ENCODE data around the gene C3orf52. TPM values are rescaled to one million over a fixed set of nuclear protein-coding genes. Genes with fewer than 3 reads are reported as not detected.

The C3orf52 gene
- total RNA-seq, 1 donor from 2014 or later: 16.4 TPM

- H3K27ac ChIP-seq: no peak overlapping the region
- no peak for DNase-seq
- no peaks in the 10 kb centered on the region for H3K9me3 ChIP-seq
Observed at GRCh38 chr3:112109322-112109721, 23.1 kb downstream of the C3orf52 start.

GRCh38 chr3:112111785-112112402 is 25.7 kb downstream of the C3orf52 start:
- Histone ChIP-seq H3K36me3 (peaks cover 9% of the 10 kb centered on the region), H3K27ac (no peak overlapping the region), H3K27me3 (ENCODE audit: low read depth) (no peaks in the 10 kb centered on the region), H3K4me1 (no peaks in the 10 kb centered on the region), H3K4me3 (no peak overlapping the region), H3K9me3 (no peaks in the 10 kb centered on the region)
- DNase-seq (no peak), ATAC-seq (peak; percentile 82 to 86)
- intact Hi-C loops (cut with DNase I): no loop called here
- TF ChIP-seq, protein P1, sequence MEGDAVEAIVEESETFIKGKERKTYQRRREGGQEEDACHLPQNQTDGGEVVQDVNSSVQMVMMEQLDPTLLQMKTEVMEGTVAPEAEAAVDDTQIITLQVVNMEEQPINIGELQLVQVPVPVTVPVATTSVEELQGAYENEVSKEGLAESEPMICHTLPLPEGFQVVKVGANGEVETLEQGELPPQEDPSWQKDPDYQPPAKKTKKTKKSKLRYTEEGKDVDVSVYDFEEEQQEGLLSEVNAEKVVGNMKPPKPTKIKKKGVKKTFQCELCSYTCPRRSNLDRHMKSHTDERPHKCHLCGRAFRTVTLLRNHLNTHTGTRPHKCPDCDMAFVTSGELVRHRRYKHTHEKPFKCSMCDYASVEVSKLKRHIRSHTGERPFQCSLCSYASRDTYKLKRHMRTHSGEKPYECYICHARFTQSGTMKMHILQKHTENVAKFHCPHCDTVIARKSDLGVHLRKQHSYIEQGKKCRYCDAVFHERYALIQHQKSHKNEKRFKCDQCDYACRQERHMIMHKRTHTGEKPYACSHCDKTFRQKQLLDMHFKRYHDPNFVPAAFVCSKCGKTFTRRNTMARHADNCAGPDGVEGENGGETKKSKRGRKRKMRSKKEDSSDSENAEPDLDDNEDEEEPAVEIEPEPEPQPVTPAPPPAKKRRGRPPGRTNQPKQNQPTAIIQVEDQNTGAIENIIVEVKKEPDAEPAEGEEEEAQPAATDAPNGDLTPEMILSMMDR (IDR thresholded peaks at IDR 0.05): peak; percentile 70

More at GRCh38 chr3:112109322-112109721, 23.1 kb downstream of the C3orf52 start:
- H3K36me3 ChIP-seq: peaks cover 9% of the 10 kb centered on the region
- intact Hi-C loops (cut with DNase I): no loop called here
- TF ChIP-seq, protein P1 (IDR thresholded peaks at IDR 0.05): no peak
- no peak for ATAC-seq
- no peaks in the 10 kb centered on the region for H3K27me3 ChIP-seq (ENCODE audit: low read depth)
- no peaks in the 10 kb centered on the region for H3K4me1 ChIP-seq
- no peak overlapping the region for H3K4me3 ChIP-seq

DNA sequence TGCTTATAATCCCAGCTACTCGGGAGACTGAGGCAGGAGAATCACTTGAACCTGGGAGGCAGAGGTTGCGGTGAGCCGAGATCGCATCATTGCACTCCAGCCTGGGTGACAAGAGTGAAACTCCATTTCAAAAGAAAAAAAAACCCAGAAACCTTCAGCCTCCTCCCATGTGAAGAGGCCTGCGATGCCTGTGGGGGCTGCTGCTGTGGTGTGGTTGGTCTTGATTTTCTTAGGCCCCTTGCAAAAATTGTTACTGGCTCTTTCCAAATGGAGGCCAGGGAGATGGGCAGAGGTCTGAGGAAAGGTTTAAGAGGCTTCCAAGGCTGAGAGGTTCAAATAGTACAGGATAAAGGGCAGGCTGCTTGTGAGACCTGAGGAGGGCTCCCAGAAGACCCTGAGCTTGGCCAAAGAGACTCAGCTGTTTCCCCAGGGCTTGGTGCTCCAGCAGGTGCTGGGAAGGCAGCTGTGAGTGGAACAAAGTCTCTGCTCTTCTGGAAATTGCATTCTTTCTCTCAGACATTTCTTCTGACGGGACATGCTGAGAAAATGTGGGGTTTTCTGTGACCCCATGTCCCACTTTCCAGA is 28.5 kb downstream of the C3orf52 start:
- no peak for ATAC-seq
- intact Hi-C loops (cut with DNase I): no loop called here
- no peaks in the 10 kb centered on the region for H3K9me3 ChIP-seq
- H3K4me3 ChIP-seq: no peak overlapping the region
- no peak for DNase-seq
- TF ChIP-seq, protein P1 (IDR thresholded peaks at IDR 0.05): no peak
- H3K36me3 ChIP-seq: peaks cover 9% of the 10 kb centered on the region
- H3K27ac ChIP-seq: no peak overlapping the region
- H3K4me1 ChIP-seq: peaks cover 2% of the 10 kb centered on the region
- H3K27me3 ChIP-seq (ENCODE audit: low read depth): no peaks in the 10 kb centered on the region

GRCh38 chr3:112115161-112115739 is 29.1 kb downstream of the C3orf52 start:
- peaks cover 9% of the 10 kb centered on the region for H3K36me3 ChIP-seq
- TF ChIP-seq, protein P1 (IDR thresholded peaks at IDR 0.05): no peak
- no peak overlapping the region for H3K27ac ChIP-seq
- intact Hi-C loops (cut with DNase I): no loop called here
- peaks cover 8% of the 10 kb centered on the region for H3K4me1 ChIP-seq
- no peak overlapping the region for H3K4me3 ChIP-seq
- no peaks in the 10 kb centered on the region for H3K27me3 ChIP-seq (ENCODE audit: low read depth)
- DNase-seq (no peak), ATAC-seq (no peak)
- no peaks in the 10 kb centered on the region for H3K9me3 ChIP-seq

DNA sequence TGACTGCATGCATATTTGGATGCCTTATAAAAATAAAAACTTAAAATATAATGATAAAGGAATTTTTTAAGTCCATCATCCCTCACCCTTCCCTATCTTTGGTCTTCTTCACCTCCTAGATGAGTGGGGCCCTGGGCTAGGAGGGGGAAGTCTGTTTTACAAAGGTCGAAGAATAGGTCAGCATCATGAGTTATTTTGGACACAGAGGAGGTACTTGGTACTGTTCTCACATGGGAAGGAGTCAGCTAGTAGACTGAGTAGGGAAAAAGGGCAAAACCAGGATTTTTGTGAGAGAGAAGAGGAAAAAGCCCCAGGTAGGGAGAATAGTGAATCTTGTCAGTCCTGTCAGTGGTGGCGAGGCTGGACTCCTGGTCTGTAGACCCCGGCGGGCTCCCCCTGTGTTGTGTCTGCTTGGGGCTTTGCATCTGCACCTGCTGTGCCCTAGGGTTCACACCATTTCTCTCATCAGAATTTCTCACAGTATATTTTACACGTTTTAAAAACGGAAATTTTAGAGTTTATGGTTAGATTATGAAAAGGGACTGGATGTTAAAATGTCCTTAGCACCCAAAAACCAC is 29.7 kb downstream of the C3orf52 start:
- no peak overlapping the region for H3K27ac ChIP-seq
- H3K36me3 ChIP-seq: peaks cover 9% of the 10 kb centered on the region
- H3K27me3 ChIP-seq (ENCODE audit: low read depth): no peaks in the 10 kb centered on the region
- H3K4me1 ChIP-seq: peaks cover 11% of the 10 kb centered on the region
- ATAC-seq: no peak
- H3K9me3 ChIP-seq: no peaks in the 10 kb centered on the region
- intact Hi-C loops (cut with DNase I): no loop called here
- H3K4me3 ChIP-seq: no peak overlapping the region
- no peak for DNase-seq
- TF ChIP-seq, protein P1 (IDR thresholded peaks at IDR 0.05): no peak
